ENCODE data around the gene TTLL10.

The TTLL10 gene

GRCh38 chr1:1167841-1168450, 5.7 kb upstream of the TTLL10 start:
- DNase-seq (ENCODE audit: low spot score): peak; percentile 55
- Histone ChIP-seq H3K36me3 (ENCODE audit: low read depth) (peaks cover 9% of the 10 kb centered on the region; the same call in 1 of the 2 replicates), H3K27me3 (ENCODE audit: insufficient read depth, poor library complexity, severe bottlenecking) (no peaks in the 10 kb centered on the region), H3K27ac (ENCODE audit: poor library complexity, severe bottlenecking) (no peak overlapping the region), H3K4me1 (ENCODE audit: insufficient read depth, poor library complexity, severe bottlenecking) (peaks cover 10% of the 10 kb centered on the region), H3K4me3 (ENCODE audit: severe bottlenecking) (no peak overlapping the region), H3K9me3 (ENCODE audit: severe bottlenecking) (no peaks in the 10 kb centered on the region)
- ATAC-seq (ENCODE audit: low read depth): no peak
- no peak for TF ChIP-seq CTCF (IDR thresholded peaks at IDR 0.05; ENCODE audit: poor library complexity, severe bottlenecking)

GRCh38 chr1:1168451-1169411, 4.9 kb upstream of the TTLL10 start:
- no peak for TF ChIP-seq CTCF (IDR thresholded peaks at IDR 0.05; ENCODE audit: poor library complexity, severe bottlenecking)
- H3K36me3 ChIP-seq (ENCODE audit: low read depth): peaks cover 9% of the 10 kb centered on the region; the same call in 1 of the 2 replicates
- H3K4me3 ChIP-seq (ENCODE audit: severe bottlenecking): no peak overlapping the region
- no peaks in the 10 kb centered on the region for H3K9me3 ChIP-seq (ENCODE audit: severe bottlenecking)
- DNase-seq (ENCODE audit: low spot score): peak; percentile 65
- H3K27ac ChIP-seq (ENCODE audit: poor library complexity, severe bottlenecking): no peak overlapping the region
- H3K27me3 ChIP-seq (ENCODE audit: insufficient read depth, poor library complexity, severe bottlenecking): no peaks in the 10 kb centered on the region
- H3K4me1 ChIP-seq (ENCODE audit: insufficient read depth, poor library complexity, severe bottlenecking): peaks cover 10% of the 10 kb centered on the region
- no peak for ATAC-seq (ENCODE audit: low read depth)

- H3K36me3 ChIP-seq (ENCODE audit: low read depth): peaks cover 9% of the 10 kb centered on the region; the same call in 1 of the 2 replicates
- DNase-seq (ENCODE audit: low spot score): peak; percentile 63
- no peaks in the 10 kb centered on the region for H3K9me3 ChIP-seq (ENCODE audit: severe bottlenecking)
- H3K27ac ChIP-seq (ENCODE audit: poor library complexity, severe bottlenecking): no peak overlapping the region
- TF ChIP-seq CTCF (IDR thresholded peaks at IDR 0.05; ENCODE audit: poor library complexity, severe bottlenecking): no peak
- no peak for ATAC-seq (ENCODE audit: low read depth)
- peaks cover 10% of the 10 kb centered on the region for H3K4me1 ChIP-seq (ENCODE audit: insufficient read depth, poor library complexity, severe bottlenecking)
- H3K27me3 ChIP-seq (ENCODE audit: insufficient read depth, poor library complexity, severe bottlenecking): no peaks in the 10 kb centered on the region
- no peak overlapping the region for H3K4me3 ChIP-seq (ENCODE audit: severe bottlenecking)
These were observed 4.1 kb upstream of the TTLL10 start for GRCh38 chr1:1169429-1170214.

DNA sequence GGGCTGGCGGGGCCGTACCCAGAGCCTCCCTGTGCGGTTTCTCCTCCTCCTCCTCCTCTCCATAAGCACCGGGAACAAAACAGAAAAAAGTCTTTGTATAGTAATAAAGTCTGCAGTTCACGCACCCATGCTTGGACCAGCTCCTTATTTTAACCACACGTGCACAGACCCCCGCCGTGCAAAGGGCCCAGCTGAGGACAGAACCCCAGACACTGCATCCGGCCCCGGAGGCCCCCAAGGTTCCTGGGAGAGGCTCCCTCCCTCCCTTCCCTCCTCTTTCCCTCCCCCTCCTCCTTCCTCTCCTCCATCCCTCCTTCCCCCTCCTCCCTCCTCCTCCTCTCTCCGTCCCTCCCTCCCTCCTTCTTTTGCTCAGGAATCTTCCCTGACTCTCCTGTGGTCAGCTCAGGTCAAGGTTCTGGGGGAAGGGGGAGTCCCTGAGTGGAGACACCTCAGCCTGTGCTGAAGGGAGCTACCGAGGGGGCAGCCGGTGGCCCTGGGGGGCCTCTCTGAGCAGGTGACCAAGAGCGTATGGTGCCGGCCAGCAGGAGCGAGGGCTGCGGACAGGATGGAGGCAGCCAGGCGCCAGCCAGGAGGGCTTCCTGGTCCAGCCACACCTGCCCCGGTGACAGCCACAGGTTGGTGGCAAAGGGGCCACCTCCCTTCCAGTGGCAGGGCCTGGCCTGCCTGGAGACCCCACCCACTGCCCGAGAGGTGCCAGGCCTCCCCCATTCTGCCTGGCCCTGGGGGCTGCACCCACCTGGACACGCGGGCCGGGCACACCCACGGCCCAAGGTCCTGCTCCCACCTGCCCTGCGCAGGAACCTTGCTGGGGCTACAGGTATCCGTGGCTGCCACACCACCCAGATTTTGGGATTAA, 3.2 kb upstream of the TTLL10 start:
- Histone ChIP-seq H3K36me3 (ENCODE audit: low read depth) (peaks cover 4% of the 10 kb centered on the region; the same call in 1 of the 2 replicates), H3K4me3 (ENCODE audit: severe bottlenecking) (no peak overlapping the region), H3K27me3 (ENCODE audit: insufficient read depth, poor library complexity, severe bottlenecking) (no peaks in the 10 kb centered on the region), H3K27ac (ENCODE audit: poor library complexity, severe bottlenecking) (no peak overlapping the region), H3K9me3 (ENCODE audit: severe bottlenecking) (no peaks in the 10 kb centered on the region), H3K4me1 (ENCODE audit: insufficient read depth, poor library complexity, severe bottlenecking) (peaks cover 5% of the 10 kb centered on the region)
- no peak for DNase-seq (ENCODE audit: low spot score)
- TF ChIP-seq CTCF (IDR thresholded peaks at IDR 0.05; ENCODE audit: poor library complexity, severe bottlenecking): no peak
- ATAC-seq (ENCODE audit: low read depth): no peak

Data from RWPE2 (cell line).